Gastroesophageal sphincter (tissue), 4 donors: ENCODE data around the gene CD6. TPM values are rescaled to one million over a fixed set of nuclear protein-coding genes. Genes with fewer than 3 reads are reported as not detected.

Experiments
- ATAC-seq: fragments of 150-250 bp; one replicate; pipeline ENCODE4 v1.9.1; 2016; ENCODE audit warnings: mild to moderate bottlenecking, moderate library complexity
- H3K27ac ChIP-seq, 4 donors: fragments of 200-600 bp; sonication (generic) in 3 of 4; 1 replicate in 3 of 4; 2 replicates in 1 of 4; pipeline ENCODE4 v1.5.1; 2016 to 2019
- H3K27me3 ChIP-seq: fragments of 200-600 bp; sonication (generic); one replicate; pipeline ENCODE4 v1.5.1; 2019
- H3K36me3 ChIP-seq, 2 donors: fragments of 200-600 bp; sonication (generic); one replicate each; pipeline ENCODE4 v1.5.1; 2019; ENCODE audit warnings: control low read depth in 1 of 2
- H3K4me1 ChIP-seq, 3 donors: fragments of 200-600 bp; sonication (generic); 1 replicate in 2 of 3; 2 replicates in 1 of 3; pipeline ENCODE4 v1.5.1; 2016 to 2019; ENCODE audit warnings: control low read depth in 2 of 3
- H3K4me3 ChIP-seq, 2 donors: fragments of 200-600 bp; sonication (generic); one replicate each; pipeline ENCODE4 v1.5.1; 2019; ENCODE audit warnings: mild to moderate bottlenecking in 1 of 2, moderate library complexity in 1 of 2
- H3K9me3 ChIP-seq, 3 donors: fragments of 200-600 bp; sonication (generic); one replicate each; pipeline ENCODE4 v1.5.1; 2017 to 2019; ENCODE audit warnings: control low read depth in 2 of 3
- CTCF ChIP-seq, 4 experiments: fragments of 200-600 bp in 2 of 4; fragments of 450-650 bp in 2 of 4; sonication (generic) in 1 of 4; IDR thresholded peaks; one replicate each; pipeline ENCODE4 v1.5.1; 2017 to 2019; ENCODE audit warnings: antibody characterized with exemption in 4 of 4, mild to moderate bottlenecking in 2 of 4, moderate library complexity in 2 of 4
- EP300 ChIP-seq: sonication (generic); formaldehyde crosslinking; IDR thresholded peaks from one replicate; pipeline ENCODE4 v1.6.1; 2017; ENCODE audit warnings: antibody characterized with exemption, mild to moderate bottlenecking
- POLR2A ChIP-seq, 2 donors: fragments of 450-650 bp; IDR thresholded peaks; one replicate each; pipeline ENCODE4 v1.6.1; 2017; ENCODE audit warnings: antibody characterized with exemption in 2 of 2, mild to moderate bottlenecking in 2 of 2, moderate library complexity in 1 of 2
- POLR2AphosphoS5 ChIP-seq: sonication (generic); formaldehyde crosslinking; IDR thresholded peaks from one replicate; pipeline ENCODE4 v1.6.1; 2017; ENCODE audit warnings: antibody characterized with exemption
- WGBS, 2 donors: methylation state at CpG; one replicate each; pipeline ENCODE4 v1.1.5; 2018; ENCODE audit warnings: low coverage in 1 of 2; 5-methylcytosine and 5-hydroxymethylcytosine counted together
- total RNA-seq, 4 donors: library from RNA; depleted of rRNA; stranded (reverse); fragments of >200 nt; gene quantifications; one replicate each; pipeline ENCODE4 v1.1.0, GENCODE V29; 2016

CD6 gene
- total RNA-seq, 4 donors from 2014 or later, result 0.15 to 2.7 (median 0.35) TPM; not detected in 1

GRCh38 chr11:60931917-60932316, 39.6 kb upstream of the CD6 start:
- Histone ChIP-seq H3K9me3 (no peaks in the 10 kb centered on the region), H3K27me3 (peaks cover 23% of the 10 kb centered on the region), H3K36me3 (peaks cover 0 to 15% of the 10 kb centered on the region in 2 donors), H3K4me1 (no peaks in the 10 kb centered on the region), H3K27ac (no peak overlapping the region), H3K4me3 (no peak overlapping the region)
- TF ChIP-seq CTCF (IDR thresholded peaks at IDR 0.05) (no peak), POLR2AphosphoS5 (no peak), POLR2A (IDR thresholded peaks at IDR 0.05) (no peak), EP300 (no peak)
- WGBS, 2 donors, result 88 to 89% methylated on average over 3 to 5 of the region's 9 CpGs
- ATAC-seq, result no peak

- H3K4me1 ChIP-seq, result no peaks in the 10 kb centered on the region
- 47 to 90% methylated on average over 1 to 2 of the region's 5 CpGs for WGBS, 2 donors
- TF ChIP-seq POLR2A (IDR thresholded peaks at IDR 0.05), result no peak
- TF ChIP-seq POLR2AphosphoS5, result no peak
- TF ChIP-seq CTCF (IDR thresholded peaks at IDR 0.05), result no peak
- no peak for TF ChIP-seq EP300
- H3K9me3 ChIP-seq, result no peaks in the 10 kb centered on the region
- ATAC-seq, result no peak
- no peak overlapping the region for H3K27ac ChIP-seq
- H3K4me3 ChIP-seq, result no peak overlapping the region
- peaks cover 15% of the 10 kb centered on the region for H3K27me3 ChIP-seq
- H3K36me3 ChIP-seq, result peaks cover 0 to 23% of the 10 kb centered on the region in 2 donors
These were observed 38.7 kb upstream of the CD6 start for GRCh38 chr11:60932605-60933356.

- no peak for ATAC-seq
- H3K36me3 ChIP-seq, result peaks cover 0 to 29% of the 10 kb centered on the region in 2 donors
- H3K9me3 ChIP-seq, result no peaks in the 10 kb centered on the region
- 83 to 90% methylated on average over 5 of the region's 37 CpGs for WGBS, 2 donors
- no peak overlapping the region for H3K27ac ChIP-seq
- no peaks in the 10 kb centered on the region for H3K4me1 ChIP-seq
- H3K4me3 ChIP-seq, result no peak overlapping the region
- H3K27me3 ChIP-seq, result peaks cover 14% of the 10 kb centered on the region
- TF ChIP-seq POLR2A (IDR thresholded peaks at IDR 0.05) (no peak), CTCF (IDR thresholded peaks at IDR 0.05) (no peak), EP300 (no peak)
These were observed 37.9 kb upstream of the CD6 start for GRCh38 chr11:60933416-60934123.

- Histone ChIP-seq H3K36me3 (peaks cover 0 to 31% of the 10 kb centered on the region in 2 donors), H3K4me1 (no peaks in the 10 kb centered on the region), H3K4me3 (no peak overlapping the region), H3K27ac (no peak overlapping the region), H3K27me3 (peaks cover 14% of the 10 kb centered on the region), H3K9me3 (no peaks in the 10 kb centered on the region)
- ATAC-seq, result no peak
- no CpG with 5 or more reads among the region's 57 CpGs for WGBS, 2 donors
- no peak for TF ChIP-seq CTCF (IDR thresholded peaks at IDR 0.05)
- no peak for TF ChIP-seq POLR2AphosphoS5
- TF ChIP-seq POLR2A (IDR thresholded peaks at IDR 0.05), result no peak
- no peak for TF ChIP-seq EP300
These were observed 37.2 kb upstream of the CD6 start for GRCh38 chr11:60934124-60934789.
